HUES64 (cell line): ENCODE results near the gene THBS1.

Experiments used
- H3K27ac ChIP-seq: 2 replicates; pipeline ENCODE4 v1.7.0; 2013; ENCODE audit warnings: low read depth, low read length, inconsistent platforms
- H3K27me3 ChIP-seq: 2 replicates; pipeline ENCODE4 v1.6.1; 2013; ENCODE audit warnings: mild to moderate bottlenecking, low read length; ENCODE audit not compliant: insufficient read depth
- H3K36me3 ChIP-seq: 2 replicates; pipeline ENCODE4 v1.6.1; 2013; ENCODE audit warnings: mild to moderate bottlenecking, low read length; ENCODE audit not compliant: insufficient read depth
- H3K4me1 ChIP-seq: 2 replicates; pipeline ENCODE4 v1.6.1; 2013; ENCODE audit warnings: mild to moderate bottlenecking, low read length, moderate library complexity; ENCODE audit not compliant: insufficient read depth
- H3K4me3 ChIP-seq: 2 replicates; pipeline ENCODE4 v1.5.1; 2013; ENCODE audit warnings: mild to moderate bottlenecking, low read length, moderate library complexity
- H3K9ac ChIP-seq: 2 replicates; pipeline ENCODE4 v1.6.1; 2013; ENCODE audit warnings: mild to moderate bottlenecking, low read depth, low read length
- H3K9me3 ChIP-seq: 2 replicates; pipeline ENCODE4 v1.6.1; 2013; ENCODE audit warnings: low read depth, low read length; ENCODE audit not compliant: insufficient read depth
- WGBS: fragments of 150-250, 120-280 bp; methylation state at CpG from one replicate; pipeline ENCODE4 v1.1.7; 2013; ENCODE audit warnings: missing lambda C conversion rate; 5-methylcytosine and 5-hydroxymethylcytosine counted together

Gene THBS1

GRCh38 chr15:39625856-39626255 is 45.0 kb downstream of the THBS1 start:
- Histone ChIP-seq H3K27me3 (no peaks in the 10 kb centered on the region), H3K27ac (no peak overlapping the region), H3K36me3 (no peaks in the 10 kb centered on the region), H3K4me1 (no peaks in the 10 kb centered on the region), H3K9me3 (no peaks in the 10 kb centered on the region), H3K9ac (no peak overlapping the region), H3K4me3 (no peak overlapping the region)

- no peak overlapping the region for H3K9ac ChIP-seq
- H3K4me3 ChIP-seq, result no peak overlapping the region
- H3K9me3 ChIP-seq, result no peaks in the 10 kb centered on the region
- no peak overlapping the region for H3K27ac ChIP-seq
- 93% methylated on average over 3 of the region's 3 CpGs for WGBS
- H3K36me3 ChIP-seq, result no peaks in the 10 kb centered on the region
- H3K27me3 ChIP-seq, result no peaks in the 10 kb centered on the region
- no peaks in the 10 kb centered on the region for H3K4me1 ChIP-seq
Measured at GRCh38 chr15:39627451-39628143, 46.7 kb downstream of the THBS1 start.

DNA sequence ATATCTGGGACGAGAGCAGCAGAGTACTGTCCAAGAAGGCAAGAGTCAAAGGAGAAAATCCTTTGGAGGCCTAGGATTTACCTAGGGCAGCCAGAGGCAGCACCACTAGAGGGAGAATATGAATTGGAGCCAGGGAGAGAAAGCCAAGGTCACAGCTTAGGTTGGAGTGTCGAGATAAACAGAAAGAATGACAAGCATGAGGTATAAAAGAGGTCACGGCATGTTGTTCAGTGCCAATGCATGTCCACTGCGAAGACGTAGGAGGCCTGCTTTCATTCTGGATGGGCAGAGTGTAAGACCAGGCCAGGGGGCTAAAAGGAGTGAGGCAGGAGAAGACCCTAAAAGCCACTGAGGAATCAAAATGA is 47.2 kb downstream of the THBS1 start:
- H3K9ac ChIP-seq, result no peak overlapping the region
- H3K27ac ChIP-seq, result no peak overlapping the region
- H3K4me3 ChIP-seq, result no peak overlapping the region
- H3K4me1 ChIP-seq, result no peaks in the 10 kb centered on the region
- no peaks in the 10 kb centered on the region for H3K27me3 ChIP-seq
- WGBS, result 92% methylated on average over 5 of the region's 5 CpGs
- no peaks in the 10 kb centered on the region for H3K9me3 ChIP-seq
- no peaks in the 10 kb centered on the region for H3K36me3 ChIP-seq

GRCh38 chr15:39628546-39629257 is 47.8 kb downstream of the THBS1 start:
- H3K27me3 ChIP-seq, result no peaks in the 10 kb centered on the region
- no peaks in the 10 kb centered on the region for H3K4me1 ChIP-seq
- H3K9ac ChIP-seq, result no peak overlapping the region
- H3K27ac ChIP-seq, result no peak overlapping the region
- H3K36me3 ChIP-seq, result no peaks in the 10 kb centered on the region
- WGBS, result 93% methylated on average over 9 of the region's 9 CpGs
- no peak overlapping the region for H3K4me3 ChIP-seq
- H3K9me3 ChIP-seq, result no peaks in the 10 kb centered on the region

DNA sequence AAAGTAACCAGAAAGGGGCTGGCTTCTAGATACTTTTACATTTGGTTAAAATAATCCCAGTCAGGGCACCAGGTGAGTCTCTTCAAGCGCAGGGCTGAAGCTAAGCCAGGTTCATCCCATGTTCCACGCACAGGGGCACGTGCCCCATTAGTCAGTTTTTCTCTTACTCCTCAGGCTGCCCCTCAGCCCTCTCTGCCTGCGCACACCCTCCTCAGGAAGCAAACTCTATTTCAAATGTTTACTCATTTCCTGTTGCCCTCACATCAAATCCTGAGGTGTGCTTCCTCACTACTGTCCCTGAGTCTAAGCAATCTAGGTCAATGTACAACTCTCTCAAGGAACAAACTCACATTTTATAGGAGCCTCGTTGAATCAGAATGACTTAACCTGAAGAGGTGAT is 48.5 kb downstream of the THBS1 start:
- Histone ChIP-seq H3K4me3 (no peak overlapping the region), H3K9ac (no peak overlapping the region), H3K4me1 (no peaks in the 10 kb centered on the region), H3K27ac (no peak overlapping the region), H3K27me3 (no peaks in the 10 kb centered on the region), H3K9me3 (no peaks in the 10 kb centered on the region), H3K36me3 (no peaks in the 10 kb centered on the region)
- 90% methylated on average over 5 of the region's 5 CpGs for WGBS

DNA sequence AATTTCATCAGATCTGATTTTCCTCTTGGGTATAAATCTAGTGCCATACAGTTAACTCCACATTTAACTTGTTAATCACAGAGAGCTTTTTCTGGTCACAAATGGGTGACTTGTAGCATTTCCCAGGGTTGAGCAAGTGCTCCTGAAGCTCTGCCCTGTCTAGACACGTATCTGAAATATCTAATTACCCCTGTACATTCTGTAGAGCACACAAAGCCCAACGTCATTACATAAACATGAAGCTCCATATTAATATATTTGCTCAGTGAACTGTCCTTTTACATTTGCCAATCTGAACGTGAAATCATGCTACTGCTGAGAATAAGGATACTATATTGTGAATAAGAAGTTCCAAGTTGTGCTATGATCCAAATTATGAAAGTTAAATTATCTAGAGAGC is 49.0 kb downstream of the THBS1 start:
- Histone ChIP-seq H3K27ac (no peak overlapping the region), H3K27me3 (no peaks in the 10 kb centered on the region), H3K9ac (no peak overlapping the region), H3K9me3 (no peaks in the 10 kb centered on the region), H3K4me1 (no peaks in the 10 kb centered on the region), H3K36me3 (no peaks in the 10 kb centered on the region), H3K4me3 (no peak overlapping the region)
- WGBS, result 95% methylated on average over 3 of the region's 3 CpGs

DNA sequence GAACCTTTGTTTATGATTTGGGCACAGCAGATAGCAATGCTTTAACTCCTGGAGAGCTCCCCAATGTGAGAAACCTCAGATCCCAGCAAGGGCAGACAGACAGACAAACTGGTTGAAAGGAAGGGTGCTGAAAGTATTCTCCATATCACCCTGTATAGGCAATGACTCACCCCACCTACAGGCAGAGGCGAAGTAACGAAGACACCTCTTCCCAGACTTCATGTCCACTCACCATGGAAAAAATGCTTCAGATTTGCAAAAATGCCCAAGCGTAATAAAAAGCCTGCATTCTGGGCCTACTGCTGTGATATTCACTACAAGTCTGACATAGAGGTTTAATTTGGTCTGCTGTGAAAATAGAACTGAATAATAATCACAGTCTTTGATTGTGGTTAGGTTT is 50.5 kb downstream of the THBS1 start:
- Histone ChIP-seq H3K36me3 (no peaks in the 10 kb centered on the region), H3K9ac (no peak overlapping the region), H3K9me3 (no peaks in the 10 kb centered on the region), H3K27ac (no peak overlapping the region), H3K4me1 (no peaks in the 10 kb centered on the region), H3K27me3 (no peaks in the 10 kb centered on the region), H3K4me3 (no peak overlapping the region)
- WGBS, result 88% methylated on average over 3 of the region's 3 CpGs

GRCh38 chr15:39638041-39638440 is 57.2 kb downstream of the THBS1 start:
- no peak overlapping the region for H3K9ac ChIP-seq
- no peaks in the 10 kb centered on the region for H3K36me3 ChIP-seq
- 100% methylated on average over 1 of the region's 1 CpG for WGBS
- no peaks in the 10 kb centered on the region for H3K27me3 ChIP-seq
- H3K4me3 ChIP-seq, result no peak overlapping the region
- peaks cover 18% of the 10 kb centered on the region; the same call in 1 of the 2 replicates for H3K4me1 ChIP-seq
- no peaks in the 10 kb centered on the region for H3K9me3 ChIP-seq
- H3K27ac ChIP-seq, result no peak overlapping the region

DNA sequence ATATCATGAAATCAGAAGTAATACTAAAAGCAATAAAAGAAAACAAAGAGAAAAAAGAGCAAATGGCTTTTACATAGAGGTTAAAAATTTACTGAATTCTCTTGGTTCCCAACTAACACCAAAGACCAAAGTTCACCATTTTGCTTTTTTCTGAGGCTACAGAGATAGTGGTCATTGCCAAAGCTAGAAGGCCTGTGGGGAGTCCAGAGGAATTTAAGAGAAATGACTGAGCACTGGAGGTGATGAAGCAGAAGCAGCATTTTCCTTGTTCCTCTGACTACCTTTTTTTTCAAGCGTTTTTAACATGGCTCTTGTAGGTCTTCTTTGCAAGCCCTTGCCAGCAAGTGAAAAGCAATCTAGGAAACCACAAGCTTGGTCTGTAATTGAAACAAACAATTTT is 58.2 kb downstream of the THBS1 start:
- peaks cover 18% of the 10 kb centered on the region; the same call in 1 of the 2 replicates for H3K4me1 ChIP-seq
- H3K27me3 ChIP-seq, result no peaks in the 10 kb centered on the region
- no peak overlapping the region for H3K4me3 ChIP-seq
- WGBS, result 91% methylated on average over 1 of the region's 1 CpG
- H3K27ac ChIP-seq, result no peak overlapping the region
- no peaks in the 10 kb centered on the region for H3K36me3 ChIP-seq
- no peak overlapping the region for H3K9ac ChIP-seq
- no peaks in the 10 kb centered on the region for H3K9me3 ChIP-seq

- Histone ChIP-seq H3K4me1 (peaks cover 18% of the 10 kb centered on the region; the same call in 1 of the 2 replicates), H3K4me3 (no peak overlapping the region), H3K27me3 (no peaks in the 10 kb centered on the region), H3K9ac (no peak overlapping the region), H3K9me3 (no peaks in the 10 kb centered on the region), H3K36me3 (no peaks in the 10 kb centered on the region), H3K27ac (no peak overlapping the region)
- 88% methylated on average over 3 of the region's 3 CpGs for WGBS
Measured at GRCh38 chr15:39640665-39641064, 59.8 kb downstream of the THBS1 start.

GRCh38 chr15:39641191-39641889 is 60.5 kb downstream of the THBS1 start:
- 95% methylated on average over 10 of the region's 11 CpGs for WGBS
- Histone ChIP-seq H3K36me3 (no peaks in the 10 kb centered on the region), H3K27ac (no peak overlapping the region), H3K27me3 (no peaks in the 10 kb centered on the region), H3K4me1 (peaks cover 18% of the 10 kb centered on the region; the same call in 1 of the 2 replicates), H3K9ac (no peak overlapping the region), H3K4me3 (no peak overlapping the region), H3K9me3 (no peaks in the 10 kb centered on the region)
